ENCODE results near the gene ZNF652.

The ZNF652 gene

GRCh38 chr17:49258394-49258793 is 103.7 kb downstream of the ZNF652 start:
- no peak for DNase-seq

GRCh38 chr17:49255125-49255524 is 106.9 kb downstream of the ZNF652 start:
- no peak for DNase-seq

- DNase-seq, result no peak
Observed at GRCh38 chr17:49254066-49254465, 108.0 kb downstream of the ZNF652 start.

- no peak for DNase-seq
Observed at GRCh38 chr17:49252148-49252695, 109.8 kb downstream of the ZNF652 start.

GRCh38 chr17:49249890-49250522 is 112.0 kb downstream of the ZNF652 start:
- DNase-seq, result no peak

- peak; percentile 25 for DNase-seq
Observed at GRCh38 chr17:49249292-49249794, 112.7 kb downstream of the ZNF652 start.

- DNase-seq, result no peak
Observed at GRCh38 chr17:49247944-49248343, 114.1 kb downstream of the ZNF652 start.

GRCh38 chr17:49244839-49245238 is 117.2 kb downstream of the ZNF652 start:
- no peak for DNase-seq

All from retina (tissue), 1 donor.